Activated gamma-delta T cell (primary cell): ENCODE data around the gene SIGLEC6.
"Not testable (repeated sequence)": the region's sequence is repeated elsewhere in the genome, so short reads cannot be mapped to it uniquely, and the experiment has no call there.

Experiments used
- DNase-seq: peaks from one replicate; lab custom pipeline; 2025; lab: John Stamatoyannopoulos, UW

The SIGLEC6 gene

GRCh38 chr19:51508059-51508733, 23.3 kb downstream of the SIGLEC6 start:
- no peak for DNase-seq

- no peak for DNase-seq
These were observed 23.8 kb downstream of the SIGLEC6 start for GRCh38 chr19:51507640-51508058.

GRCh38 chr19:51507192-51507591, 24.3 kb downstream of the SIGLEC6 start:
- no peak for DNase-seq

GRCh38 chr19:51505904-51506303, 25.6 kb downstream of the SIGLEC6 start:
- no peak for DNase-seq

GRCh38 chr19:51503896-51504295, 27.6 kb downstream of the SIGLEC6 start:
- no peak for DNase-seq

DNA sequence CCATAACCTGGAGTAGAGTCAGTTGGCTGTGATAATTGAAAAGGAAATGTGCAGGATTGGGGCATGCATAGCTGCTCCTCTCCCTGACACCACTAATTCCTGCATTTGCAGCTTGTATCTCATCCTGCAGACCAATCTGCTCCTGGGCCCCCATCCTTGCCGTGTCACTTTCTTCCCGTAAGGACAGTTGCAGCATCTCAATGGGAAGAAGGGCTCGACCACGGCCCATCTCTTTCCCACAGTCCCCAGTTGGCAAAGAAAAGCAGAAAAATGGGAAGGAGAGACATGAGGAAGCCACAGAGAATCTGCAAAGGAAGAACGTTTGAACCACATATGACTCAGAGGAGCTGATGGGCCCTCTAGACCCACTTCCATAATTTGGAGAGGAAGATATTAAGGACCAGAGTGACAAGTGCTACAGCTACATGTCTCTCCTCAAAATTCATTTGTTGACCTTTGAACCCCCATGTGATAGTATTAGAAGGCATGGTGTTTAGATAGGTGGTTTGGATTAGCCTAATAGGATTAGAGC, 28.1 kb downstream of the SIGLEC6 start:
- DNase-seq, result no peak

- DNase-seq, result no peak
These were observed 29.7 kb downstream of the SIGLEC6 start, which contains the start of gene SIGLEC12 for GRCh38 chr19:51501594-51502263. Gene SIGLEC12, minus strand, starts transcription at chr19:51501800. Its CDS starts 67 bp downstream, at chr19:51501733.

GRCh38 chr19:51500931-51501330, 30.5 kb downstream of the SIGLEC6 start:
- not testable (repeated sequence) for DNase-seq

- DNase-seq, result no peak
These were observed 33.8 kb downstream of the SIGLEC6 start for GRCh38 chr19:51497666-51498065.

GRCh38 chr19:51493776-51494175, 37.7 kb downstream of the SIGLEC6 start:
- no peak for DNase-seq

- DNase-seq, result no peak
These were observed 39.9 kb downstream of the SIGLEC6 start for GRCh38 chr19:51491586-51491985.

GRCh38 chr19:51490676-51491075, 40.8 kb downstream of the SIGLEC6 start:
- DNase-seq, result no peak

GRCh38 chr19:51489113-51489512, 42.4 kb downstream of the SIGLEC6 start:
- DNase-seq, result no peak

DNA sequence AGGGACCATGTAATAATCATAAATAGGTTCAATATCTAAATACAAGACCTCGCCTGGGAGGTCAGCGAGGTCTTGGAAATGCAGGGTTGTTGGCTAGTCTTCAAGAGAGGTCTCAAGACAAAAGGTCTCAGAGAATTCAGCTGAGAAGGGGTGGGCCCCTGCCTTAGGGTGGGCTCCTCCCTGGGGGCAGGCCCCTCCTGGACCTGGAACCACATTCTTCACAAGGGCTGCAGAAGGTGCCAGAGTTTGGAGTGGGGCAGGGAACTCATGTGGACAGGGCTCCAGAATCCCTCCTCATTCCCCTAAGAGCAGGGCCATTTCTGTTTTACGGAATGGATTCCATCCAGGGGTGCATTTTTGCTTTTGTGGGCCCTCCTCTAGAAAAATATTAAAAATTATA, 43.0 kb downstream of the SIGLEC6 start:
- no peak for DNase-seq

GRCh38 chr19:51485960-51486660, 45.4 kb downstream of the SIGLEC6 start:
- DNase-seq, result no peak

DNA sequence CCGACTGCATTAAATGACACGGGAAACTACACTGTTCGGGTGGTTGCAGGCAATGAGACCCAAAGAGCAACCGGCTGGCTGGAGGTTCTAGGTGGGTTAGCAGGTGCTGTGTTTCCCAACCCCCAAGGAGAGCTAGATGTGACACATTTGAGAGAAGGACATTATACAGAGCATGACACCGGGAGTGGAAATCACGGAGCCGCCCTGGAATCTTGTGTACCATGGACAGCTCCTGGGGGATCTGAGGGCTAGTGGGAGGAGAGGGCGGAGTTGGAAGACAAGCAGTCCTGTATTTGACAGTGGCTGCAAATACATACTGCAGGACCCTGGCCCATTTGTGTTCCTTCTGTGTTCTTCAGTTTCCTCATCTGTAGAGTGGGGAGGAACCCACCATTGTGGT, 50.9 kb downstream of the SIGLEC6 start:
- DNase-seq, result no peak

DNA sequence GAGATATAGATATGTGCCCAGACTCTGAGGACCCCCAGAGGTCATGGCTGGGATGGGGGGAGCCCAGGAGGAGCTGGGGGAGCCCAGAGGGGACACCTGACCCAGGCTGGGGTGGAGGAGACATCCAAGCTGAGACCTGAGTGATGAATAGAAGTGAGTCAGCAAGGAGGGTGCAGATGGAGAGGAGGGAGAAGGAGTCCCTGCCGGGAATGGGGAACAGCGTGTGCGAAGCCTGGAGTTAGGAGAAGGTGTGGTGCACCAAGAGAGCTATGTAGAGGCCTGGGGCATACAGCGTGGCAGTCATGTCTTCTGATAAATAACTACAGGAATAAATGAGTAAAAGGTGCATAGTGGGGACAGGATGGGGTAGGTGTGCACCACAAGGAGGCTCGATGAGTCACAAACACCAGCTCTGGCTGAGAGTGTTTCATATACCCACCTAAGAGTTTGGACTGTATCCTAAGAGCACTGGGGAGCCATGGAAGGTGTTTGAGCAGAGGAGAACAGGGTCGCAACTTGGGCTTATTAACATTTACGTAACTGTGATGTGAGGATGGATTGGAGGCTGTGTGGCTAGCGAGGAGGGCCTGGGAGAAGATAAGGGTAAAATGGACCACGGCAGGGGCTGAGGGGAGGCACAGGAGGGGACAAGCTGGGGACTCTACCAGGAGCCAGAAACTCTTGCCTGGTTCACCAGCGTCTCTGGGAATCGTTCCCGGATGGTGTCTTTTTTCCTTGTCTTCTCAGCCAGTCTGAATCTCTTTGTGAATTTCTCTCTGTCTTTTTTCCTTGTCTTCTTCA, 51.7 kb downstream of the SIGLEC6 start:
- DNase-seq, result no peak

- no peak for DNase-seq
These were observed 52.9 kb downstream of the SIGLEC6 start, which contains the start of gene CEACAM18 for GRCh38 chr19:51478381-51479234. Gene CEACAM18, plus strand, starts transcription at chr19:51478539.

DNA sequence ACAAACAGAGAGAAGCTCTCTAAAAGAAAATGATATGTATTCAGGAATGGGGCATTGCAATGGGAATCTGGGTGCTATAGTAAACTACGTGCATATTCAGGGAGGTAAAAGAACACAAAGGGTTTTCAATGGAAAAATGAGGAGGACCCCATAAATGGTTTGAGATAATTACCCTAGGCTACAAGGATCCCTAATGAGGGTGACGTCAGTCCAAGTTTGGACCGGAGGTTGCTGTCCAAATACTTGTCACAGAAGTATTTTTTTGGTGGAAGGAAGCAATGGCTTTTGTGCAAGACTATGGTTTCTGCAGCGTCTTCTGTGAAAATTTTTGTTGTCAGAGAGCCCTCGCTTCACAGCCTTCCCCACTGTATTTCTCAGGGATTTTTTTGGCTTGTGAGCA, 54.1 kb downstream of the SIGLEC6 start:
- DNase-seq, result no peak

DNA sequence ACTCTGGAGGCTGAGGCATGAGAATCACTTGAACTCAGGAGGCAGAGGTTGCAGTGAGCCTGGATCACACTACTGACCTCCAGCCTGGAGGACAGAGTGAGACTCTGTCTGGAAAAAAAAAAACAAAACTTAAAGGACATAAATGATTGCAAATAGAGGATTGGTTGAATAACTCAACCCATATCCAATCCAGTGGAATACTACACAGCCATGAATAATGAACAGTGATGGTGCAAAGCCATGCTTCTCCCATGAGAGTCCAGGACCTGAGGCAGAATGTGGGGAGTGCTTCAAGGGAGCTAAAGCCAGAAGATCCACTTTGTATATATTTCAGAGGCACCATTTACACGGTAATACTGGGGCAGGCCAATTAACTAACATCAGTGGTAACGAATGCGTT, 55.3 kb downstream of the SIGLEC6 start:
- DNase-seq, result no peak
